SK-N-SH (cell line): ENCODE measurements around the gene WDFY2. TPM values are rescaled to one million over a fixed set of nuclear protein-coding genes. Genes with fewer than 3 reads are reported as not detected.
A peak's percentile ranks its signal among the peaks of the same experiment; 100 is the strongest.

Experiments
- CTCF ChIA-PET: fragments of 300-600, 350-600 bp; formaldehyde crosslinking; extraction: SDS; loops from one replicate; lab custom pipeline; 2021; lab: Yijun Ruan, JAX
- POLR2A ChIA-PET: fragments of 350-600 bp; sonication (Branson Sonifier 250); formaldehyde crosslinking; extraction: SDS; loops from one replicate; lab custom pipeline; 2020; ENCODE audit warnings: antibody characterized with exemption, inconsistent platforms; lab: Yijun Ruan, JAX
- DNase-seq: peaks from one replicate; pipeline ENCODE4 v3.0.0; 2012
- H2AFZ ChIP-seq: fragments of 200-600 bp; sonication (generic); 2 replicates; pipeline ENCODE4 v1.8.1; 2016; ENCODE audit warnings: antibody characterized with exemption, mild to moderate bottlenecking, low read depth
- H3F3A ChIP-seq: fragments of 200-600 bp; sonication (generic); replicated peaks from 2 replicates; pipeline ENCODE3; 2016; ENCODE audit warnings: antibody characterized with exemption, mild to moderate bottlenecking; ENCODE audit not compliant: insufficient read depth
- H3K27ac ChIP-seq, 2 experiments: fragments of 200-500 bp in 1 of 2; fragments of 200-600 bp in 1 of 2; sonication (Bioruptor generic) in 1 of 2; sonication (generic), shearing (Covaris generic) in 1 of 2; 2 replicates each; pipeline versions ENCODE4 v1.5.1 to v1.6.1; 2014 to 2016; ENCODE audit warnings: low read depth in 2 of 2, inconsistent platforms in 1 of 2, low read length in 1 of 2, mild to moderate bottlenecking in 1 of 2, mixed read lengths in 1 of 2
- H3K27me3 ChIP-seq: fragments of 200-600 bp; sonication (generic), shearing (Covaris generic); 2 replicates; pipeline ENCODE4 v1.6.1; 2016; ENCODE audit warnings: mixed run types; ENCODE audit not compliant: insufficient read depth
- H3K36me3 ChIP-seq, 2 experiments: fragments of 200-500 bp in 1 of 2; fragments of 200-600 bp in 1 of 2; sonication (Bioruptor generic) in 1 of 2; sonication (generic) in 1 of 2; replicated peaks in 1 of 2; 2 replicates each; pipeline versions ENCODE3 to v1.5.1; 2014 to 2016; ENCODE audit warnings: low read length in 1 of 2, mild to moderate bottlenecking in 1 of 2; ENCODE audit not compliant: insufficient read depth in 2 of 2, control insufficient read depth in 1 of 2
- H3K4me1 ChIP-seq, 2 experiments: fragments of 200-500 bp in 1 of 2; fragments of 200-600 bp in 1 of 2; sonication (Bioruptor generic) in 1 of 2; sonication (generic), shearing (Covaris generic) in 1 of 2; 2 replicates each; pipeline versions ENCODE4 v1.5.1 to v1.6.1; 2014 to 2016; ENCODE audit warnings: low read depth in 1 of 2, low read length in 1 of 2, mixed run types in 1 of 2; ENCODE audit not compliant: insufficient read depth in 2 of 2, control insufficient read depth in 1 of 2
- H3K4me2 ChIP-seq: fragments of 200-600 bp; sonication (generic), shearing (Covaris generic); 2 replicates; pipeline ENCODE4 v1.6.1; 2017; ENCODE audit warnings: mixed run types
- H3K4me3 ChIP-seq, 2 experiments: fragments of 200-500 bp in 1 of 2; fragments of 200-600 bp in 1 of 2; sonication (Bioruptor generic) in 1 of 2; sonication (generic), shearing (Covaris generic) in 1 of 2; 2 replicates each; pipeline versions ENCODE4 v1.5.1 to v1.8.1; 2014 to 2016; ENCODE audit warnings: low read depth in 2 of 2, inconsistent platforms in 1 of 2, low read length in 1 of 2, mild to moderate bottlenecking in 1 of 2, mixed read lengths in 1 of 2, moderate library complexity in 1 of 2
- H3K79me2 ChIP-seq: fragments of 200-600 bp; sonication (generic); 2 replicates; pipeline ENCODE4 v1.8.1; 2017; ENCODE audit warnings: mild to moderate bottlenecking; ENCODE audit not compliant: insufficient read depth
- H3K9ac ChIP-seq: fragments of 200-600 bp; sonication (generic); 2 replicates; pipeline ENCODE4 v1.6.1; 2017; ENCODE audit warnings: mixed run types
- H3K9me2 ChIP-seq: fragments of 200-600 bp; sonication (generic); 2 replicates; pipeline ENCODE4 v1.6.1; 2017; ENCODE audit warnings: mixed run types
- H3K9me3 ChIP-seq: fragments of 200-600 bp; sonication (generic); 2 replicates; pipeline ENCODE4 v1.6.1; 2017; ENCODE audit warnings: mixed run types, mild to moderate bottlenecking, moderate library complexity
- H4K20me1 ChIP-seq: fragments of 200-600 bp; sonication (generic); 2 replicates; pipeline ENCODE4 v1.6.1; 2017; ENCODE audit warnings: mild to moderate bottlenecking, mixed run types; ENCODE audit not compliant: insufficient read depth
- CTCF ChIP-seq: fragments of 200-600 bp; sonication (generic); IDR thresholded peaks from 2 replicates; pipeline ENCODE4 v1.6.1; 2017; ENCODE audit warnings: antibody characterized with exemption, mild to moderate bottlenecking, moderate library complexity
- EP300 ChIP-seq, 2 experiments: IDR thresholded peaks; 2 replicates each; pipeline versions ENCODE4 v1.4.0 to v1.6.1; 2012; ENCODE audit warnings: borderline replicate concordance in 1 of 2, low read depth in 1 of 2, low read length in 1 of 2
- FOSL2 ChIP-seq: IDR thresholded peaks from 2 replicates; pipeline ENCODE4 v1.4.0; 2012; ENCODE audit warnings: low read depth, mild to moderate bottlenecking, moderate library complexity, borderline replicate concordance
- FOXJ3 ChIP-seq: sonication (generic); formaldehyde crosslinking; IDR thresholded peaks from 2 replicates; pipeline ENCODE4 v1.5.1; 2020; ENCODE audit warnings: mild to moderate bottlenecking, missing genetic modification reagents
- GABPA ChIP-seq: IDR thresholded peaks from 2 replicates; pipeline ENCODE4 v1.4.0; 2012; ENCODE audit warnings: low read depth, mild to moderate bottlenecking
- IRF3 ChIP-seq: fragments of 150-350 bp; IDR thresholded peaks from 2 replicates; pipeline ENCODE4 v1.6.1; 2016; ENCODE audit warnings: mild to moderate bottlenecking, low read depth, low read length
- MAX ChIP-seq: IDR thresholded peaks from 2 replicates; pipeline ENCODE4 v1.4.0; 2012; ENCODE audit warnings: low read depth
- MEF2A ChIP-seq: IDR thresholded peaks from 2 replicates; pipeline ENCODE4 v1.4.0; 2012; ENCODE audit warnings: low read depth, borderline replicate concordance
- MXI1 ChIP-seq: IDR thresholded peaks from 2 replicates; pipeline ENCODE4 v1.6.1; 2012; ENCODE audit warnings: mild to moderate bottlenecking, low read depth, low read length, improper control_type of control experiment
- NFIC ChIP-seq: IDR thresholded peaks from 2 replicates; pipeline ENCODE4 v1.4.0; 2012; ENCODE audit warnings: borderline replicate concordance
- PBX3 ChIP-seq: IDR thresholded peaks from 2 replicates; pipeline ENCODE4; 2012
- POLR2AphosphoS5 ChIP-seq: IDR thresholded peaks from 2 replicates; pipeline ENCODE4 v1.6.1; 2012; ENCODE audit warnings: low read depth, low read length
- RAD21 ChIP-seq: IDR thresholded peaks from 2 replicates; pipeline ENCODE4 v1.6.1; 2012; ENCODE audit warnings: mild to moderate bottlenecking, low read length
- RFX5 ChIP-seq: IDR thresholded peaks from 2 replicates; pipeline ENCODE4 v1.6.1; 2012; ENCODE audit warnings: mild to moderate bottlenecking, improper control_type of control experiment, low read length
- RXRA ChIP-seq: IDR thresholded peaks from 2 replicates; pipeline ENCODE4 v1.4.0; 2012; ENCODE audit warnings: low read depth, mild to moderate bottlenecking, borderline replicate concordance
- SIN3A ChIP-seq: IDR thresholded peaks from 2 replicates; pipeline ENCODE4 v1.6.1; 2012; ENCODE audit warnings: low read depth, mild to moderate bottlenecking, low read length, moderate library complexity, borderline replicate concordance
- SMC3 ChIP-seq: IDR thresholded peaks from 2 replicates; pipeline ENCODE4 v1.6.1; 2012; ENCODE audit warnings: low read depth, low read length, improper control_type of control experiment
- TCF12 ChIP-seq: IDR thresholded peaks from 2 replicates; pipeline ENCODE4 v1.4.0; 2012
- YY1 ChIP-seq: IDR thresholded peaks from 2 replicates; pipeline ENCODE4 v1.4.0; 2012; ENCODE audit warnings: low read depth, mild to moderate bottlenecking
- WGBS: methylation state at CpG from one replicate; pipeline ENCODE4 v1.1.6; 2017; ENCODE audit warnings: low lambda C conversion rate; 5-methylcytosine and 5-hydroxymethylcytosine counted together
- polyA plus RNA-seq, 3 experiments: library from polyadenylated mRNA; depleted of rRNA; stranded (reverse); fragments of >200 nt; gene quantifications; 2 replicates each; pipeline ENCODE4 v1.2.3, GENCODE V29; 2012

WDFY2 gene
- polyA plus RNA-seq, 1 of the 3 experiments (the other 2 are of a cell fraction), result 4.1 TPM

- CTCF ChIA-PET, result no interaction called here
Observed at GRCh38 chr13:51724721-51725120, 140.5 kb downstream of the WDFY2 start.

GRCh38 chr13:51726446-51727193 is 142.4 kb downstream of the WDFY2 start:
- Histone ChIP-seq H3K9ac (no peak overlapping the region; the same call in 1 of the 2 replicates), H2AFZ (no peak overlapping the region), H3K27me3 (no peaks in the 10 kb centered on the region), H3K36me3 (peaks cover 8 to 19% of the 10 kb centered on the region in 2 experiments), H4K20me1 (no peaks in the 10 kb centered on the region), H3F3A (peaks cover 16% of the 10 kb centered on the region), H3K9me3 (no peaks in the 10 kb centered on the region), H3K4me3 (no peak overlapping the region), H3K4me2 (no peak overlapping the region), H3K27ac (peak overlapping the region in 1 of 2 experiments; percentile 76; a peak in 2 of 4 replicates), H3K79me2 (peaks cover 9% of the 10 kb centered on the region; the same call in 1 of the 2 replicates), H3K9me2 (no peaks in the 10 kb centered on the region), H3K4me1 (peaks cover 16 to 31% of the 10 kb centered on the region in 2 experiments)
- no peak for DNase-seq
- 94% methylated on average over 3 of the region's 3 CpGs for WGBS
- TF ChIP-seq RFX5, result no peak
- no peak for TF ChIP-seq EP300 (IDR thresholded peaks at IDR 0.05; ENCODE audit: borderline replicate concordance in 1 of 2, low read depth in 1 of 2, low read length in 1 of 2)
- no peak for TF ChIP-seq FOXJ3 (CRISPR knock-in tag)
- TF ChIP-seq PBX3, result no peak
- no peak for TF ChIP-seq POLR2AphosphoS5
- no peak for TF ChIP-seq MXI1
- no peak for TF ChIP-seq TCF12
- no peak for TF ChIP-seq IRF3
- no peak; the same call in 1 of the 2 replicates for TF ChIP-seq NFIC
- no peak for TF ChIP-seq RXRA
- no peak for TF ChIP-seq YY1
- TF ChIP-seq GABPA, result no peak
- no peak for TF ChIP-seq SMC3
- no peak for TF ChIP-seq RAD21
- no peak for TF ChIP-seq MEF2A
- TF ChIP-seq FOSL2, result no peak
- ChIA-PET POLR2A (no interaction called here), CTCF (no interaction called here)

More at GRCh38 chr13:51724721-51725120, 140.5 kb downstream of the WDFY2 start:
- Histone ChIP-seq H2AFZ (no peak overlapping the region), H3K36me3 (peaks cover 8 to 19% of the 10 kb centered on the region in 2 experiments), H3K4me2 (no peak overlapping the region), H3K4me3 (no peak overlapping the region), H3K9ac (no peak overlapping the region), H3F3A (peaks cover 16% of the 10 kb centered on the region), H3K79me2 (peaks cover 9% of the 10 kb centered on the region; the same call in 1 of the 2 replicates), H3K27ac (no peak overlapping the region), H3K9me3 (no peaks in the 10 kb centered on the region), H4K20me1 (no peaks in the 10 kb centered on the region), H3K4me1 (peaks cover 4 to 21% of the 10 kb centered on the region in 2 experiments; a peak in 3 of 4 replicates), H3K27me3 (no peaks in the 10 kb centered on the region), H3K9me2 (no peaks in the 10 kb centered on the region)
- TF ChIP-seq MEF2A, result no peak
- TF ChIP-seq CTCF, result no peak
- TF ChIP-seq TCF12, result no peak
- no peak for TF ChIP-seq MAX
- no peak for TF ChIP-seq SIN3A
- DNase-seq, result no peak
- POLR2A ChIA-PET, result no interaction called here
